Ureter (tissue), 1 donor: ENCODE results near the gene ACKR4. TPM values are rescaled to one million over a fixed set of nuclear protein-coding genes. Genes with fewer than 3 reads are reported as not detected.

Source experiments
- DNase-seq: peaks from one replicate; pipeline ENCODE4 v3.0.0-alpha.2; 2020; ENCODE audit warnings: low spot score
- total RNA-seq: library from RNA; stranded (reverse); gene quantifications from one replicate; pipeline ENCODE4 v1.2.4, GENCODE V29; 2023
- donor health status: DM: yes; HTN: yes; CAD: no.

ACKR4 gene
- total RNA-seq, 1 donor from 2014 or later: 10.4 TPM

DNA sequence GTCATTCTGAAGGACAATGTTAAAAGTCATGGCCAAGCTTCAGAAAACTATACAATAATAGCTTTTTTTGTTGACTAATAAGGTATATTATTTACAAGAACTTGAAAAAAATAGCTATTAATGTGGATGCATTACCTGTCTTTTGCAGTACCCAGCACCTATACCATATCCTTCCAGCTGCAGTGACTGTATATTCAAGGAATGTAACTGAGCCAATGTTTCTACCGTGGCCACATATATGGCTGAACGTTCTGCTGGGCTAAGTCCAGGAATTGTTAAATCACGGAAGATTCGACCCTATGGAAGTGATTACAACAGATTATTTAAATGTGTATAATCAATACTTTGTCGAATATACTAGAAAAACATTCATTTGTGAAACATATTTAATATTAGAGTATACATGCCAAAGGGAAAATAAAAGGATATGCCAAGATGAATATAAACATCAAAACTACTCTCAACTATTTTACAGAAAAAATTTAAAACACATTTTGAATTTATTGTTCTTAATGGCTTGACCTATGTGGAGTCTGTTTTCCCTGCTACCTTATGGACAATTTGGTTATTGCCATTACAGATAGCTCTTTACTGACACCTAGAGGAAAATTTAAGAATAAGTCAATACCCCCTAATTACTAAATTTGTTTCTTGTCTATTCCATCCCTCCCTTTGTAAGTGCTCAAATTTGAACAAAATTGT, 44.9 kb downstream of the ACKR4 start:
- no peak for DNase-seq

DNA sequence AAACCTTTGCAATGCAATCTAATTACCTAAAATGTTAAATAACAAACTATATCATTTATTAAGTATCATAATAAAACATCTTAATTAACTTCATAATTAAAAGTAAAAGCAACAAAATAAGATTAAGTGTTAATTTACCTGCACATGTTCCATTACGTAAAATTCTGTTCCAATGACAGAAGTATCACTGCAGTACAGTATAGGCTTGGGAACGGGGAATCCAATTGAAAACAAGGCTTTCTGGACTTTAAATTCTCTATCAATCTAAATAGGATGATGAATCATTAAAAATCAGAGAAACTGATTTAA, 45.4 kb downstream of the ACKR4 start:
- no peak for DNase-seq

DNA sequence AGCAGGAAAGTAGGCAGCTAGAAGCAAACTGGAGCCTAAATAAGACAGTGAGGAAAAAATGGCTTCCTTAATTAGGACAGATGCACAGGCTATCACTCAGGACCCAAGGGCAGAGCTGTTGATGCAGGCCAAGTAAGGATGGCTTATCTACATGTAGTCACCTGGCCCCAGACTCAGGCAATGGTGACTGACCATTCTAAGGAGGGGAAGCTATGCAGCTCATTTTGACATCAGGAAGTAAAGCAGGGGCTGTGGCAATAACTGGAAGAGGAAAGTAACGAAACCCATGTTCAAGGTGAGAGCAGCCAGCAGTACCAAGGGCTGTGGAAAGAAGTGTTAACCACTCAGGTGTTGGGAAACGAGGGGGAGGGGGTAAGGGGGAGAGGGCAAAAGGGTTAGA, 46.3 kb downstream of the ACKR4 start:
- DNase-seq: no peak

DNA sequence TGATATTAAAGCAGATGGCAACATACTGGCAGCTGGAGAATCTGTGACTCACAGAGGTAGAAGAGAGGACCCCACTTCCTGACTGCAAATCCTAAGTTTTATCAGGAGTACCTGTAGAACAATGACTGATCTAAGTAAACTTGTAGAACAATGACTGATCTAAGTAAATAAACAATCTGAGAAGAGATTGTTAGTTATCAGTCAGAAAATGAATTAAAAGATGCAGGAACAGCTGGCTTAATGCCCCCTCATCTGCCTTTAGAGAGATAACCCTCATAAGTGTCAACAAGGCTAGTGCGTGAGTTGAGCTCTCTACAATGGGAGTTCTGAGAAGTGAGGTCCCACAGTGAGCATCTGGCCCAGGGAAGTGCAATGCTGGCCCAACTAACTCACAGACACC, 48.0 kb downstream of the ACKR4 start:
- DNase-seq: no peak

DNA sequence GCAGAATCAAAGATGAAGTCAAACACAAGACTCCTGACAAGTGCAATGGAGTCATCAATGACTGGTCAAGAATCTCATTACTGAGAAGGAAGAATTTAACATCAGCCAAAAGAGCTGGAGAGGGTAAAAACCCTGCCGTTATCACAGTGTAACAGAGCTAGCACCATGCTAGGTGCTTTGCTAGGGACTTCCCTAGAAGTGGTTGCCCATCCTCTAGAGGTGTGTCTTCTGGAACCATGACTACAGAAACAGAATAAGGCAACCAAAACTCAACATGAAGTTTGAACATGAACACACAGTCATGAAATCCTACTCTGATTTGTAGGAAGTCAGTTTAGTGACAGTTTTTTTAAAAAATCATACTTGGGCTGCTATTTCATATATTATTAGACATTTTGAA, 53.1 kb downstream of the ACKR4 start:
- no peak for DNase-seq

Other genes starting within 250 kb of the ACKR4 start
- gene DNAJC13, start 179.8 kb upstream of the ACKR4 start, total RNA-seq: 68.3 TPM
- gene ACAD11, start 62.5 kb downstream of the ACKR4 start, total RNA-seq: 23.5 TPM
- gene UBA5, start 63.1 kb downstream of the ACKR4 start, total RNA-seq: 49.1 TPM
- 27.7 TPM for gene NPHP3, start 125.1 kb downstream of the ACKR4 start, total RNA-seq